ENCODE measurements around the gene SHB. TPM values are rescaled to one million over a fixed set of nuclear protein-coding genes. Genes with fewer than 3 reads are reported as not detected.
A peak's percentile ranks its signal among the peaks of the same experiment; 100 is the strongest.

The SHB gene
- total and polyA plus RNA-seq, 2 donors from 2014 or later = 16.4 to 39.8 TPM

DNA sequence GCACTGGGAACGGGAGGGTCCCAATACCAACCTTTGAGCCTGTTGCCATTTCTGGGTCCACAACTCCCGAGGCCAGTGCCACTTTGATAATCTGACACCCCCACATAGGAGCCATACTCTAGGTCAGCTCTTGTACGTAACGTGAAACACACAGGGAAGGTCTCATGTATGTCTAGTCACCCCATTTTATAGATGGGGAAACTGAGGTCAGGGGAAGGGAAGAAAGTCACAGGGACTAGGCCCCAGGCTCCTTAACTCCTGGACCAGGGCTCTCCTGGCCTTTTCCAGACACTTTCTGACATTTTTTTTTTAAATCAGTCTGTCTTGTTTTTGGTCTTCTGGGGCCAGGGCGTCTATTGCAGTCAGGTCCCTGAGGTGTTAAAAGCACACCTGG lies 84.8 kb downstream of the SHB start:
- DNase-seq = no peak
- intact Hi-C loops (cut with DNase I) = loop anchor here (10.0 kb wide), 1 partner anchor 69 kb away; no protein-coding TSS in a partner anchor
- no peaks in the 10 kb centered on the region for H3K36me3 ChIP-seq (ENCODE audit: control insufficient read depth in 2 of 3, insufficient read depth in 3 of 3, low read length in 3 of 3)
- H3K9me3 ChIP-seq (ENCODE audit: control insufficient read depth in 2 of 3, insufficient read depth in 1 of 3, low read length in 3 of 3) = no peaks in the 10 kb centered on the region
- TF ChIP-seq, protein P1, sequence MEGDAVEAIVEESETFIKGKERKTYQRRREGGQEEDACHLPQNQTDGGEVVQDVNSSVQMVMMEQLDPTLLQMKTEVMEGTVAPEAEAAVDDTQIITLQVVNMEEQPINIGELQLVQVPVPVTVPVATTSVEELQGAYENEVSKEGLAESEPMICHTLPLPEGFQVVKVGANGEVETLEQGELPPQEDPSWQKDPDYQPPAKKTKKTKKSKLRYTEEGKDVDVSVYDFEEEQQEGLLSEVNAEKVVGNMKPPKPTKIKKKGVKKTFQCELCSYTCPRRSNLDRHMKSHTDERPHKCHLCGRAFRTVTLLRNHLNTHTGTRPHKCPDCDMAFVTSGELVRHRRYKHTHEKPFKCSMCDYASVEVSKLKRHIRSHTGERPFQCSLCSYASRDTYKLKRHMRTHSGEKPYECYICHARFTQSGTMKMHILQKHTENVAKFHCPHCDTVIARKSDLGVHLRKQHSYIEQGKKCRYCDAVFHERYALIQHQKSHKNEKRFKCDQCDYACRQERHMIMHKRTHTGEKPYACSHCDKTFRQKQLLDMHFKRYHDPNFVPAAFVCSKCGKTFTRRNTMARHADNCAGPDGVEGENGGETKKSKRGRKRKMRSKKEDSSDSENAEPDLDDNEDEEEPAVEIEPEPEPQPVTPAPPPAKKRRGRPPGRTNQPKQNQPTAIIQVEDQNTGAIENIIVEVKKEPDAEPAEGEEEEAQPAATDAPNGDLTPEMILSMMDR (IDR thresholded peaks at IDR 0.05; ENCODE audit: borderline replicate concordance, extremely low read depth, insufficient read depth) = no peak
- H3K4me3 ChIP-seq (ENCODE audit: low read length in 3 of 3) = no peak overlapping the region
- H3K9ac ChIP-seq (ENCODE audit: low read length in 3 of 3) = no peak overlapping the region
- FAIRE-seq = no peak
- H3K27ac ChIP-seq (ENCODE audit: low read depth in 2 of 2, low read length in 2 of 2) = no peak overlapping the region
- peaks cover 0 to 21% (median 19%) of the 10 kb centered on the region in 3 donors for H3K4me1 ChIP-seq (ENCODE audit: control insufficient read depth in 2 of 3, insufficient read depth in 2 of 3, low read depth in 1 of 3, low read length in 3 of 3)
- no peaks in the 10 kb centered on the region for H3K27me3 ChIP-seq (ENCODE audit: control insufficient read depth, insufficient read depth, low read length)

DNA sequence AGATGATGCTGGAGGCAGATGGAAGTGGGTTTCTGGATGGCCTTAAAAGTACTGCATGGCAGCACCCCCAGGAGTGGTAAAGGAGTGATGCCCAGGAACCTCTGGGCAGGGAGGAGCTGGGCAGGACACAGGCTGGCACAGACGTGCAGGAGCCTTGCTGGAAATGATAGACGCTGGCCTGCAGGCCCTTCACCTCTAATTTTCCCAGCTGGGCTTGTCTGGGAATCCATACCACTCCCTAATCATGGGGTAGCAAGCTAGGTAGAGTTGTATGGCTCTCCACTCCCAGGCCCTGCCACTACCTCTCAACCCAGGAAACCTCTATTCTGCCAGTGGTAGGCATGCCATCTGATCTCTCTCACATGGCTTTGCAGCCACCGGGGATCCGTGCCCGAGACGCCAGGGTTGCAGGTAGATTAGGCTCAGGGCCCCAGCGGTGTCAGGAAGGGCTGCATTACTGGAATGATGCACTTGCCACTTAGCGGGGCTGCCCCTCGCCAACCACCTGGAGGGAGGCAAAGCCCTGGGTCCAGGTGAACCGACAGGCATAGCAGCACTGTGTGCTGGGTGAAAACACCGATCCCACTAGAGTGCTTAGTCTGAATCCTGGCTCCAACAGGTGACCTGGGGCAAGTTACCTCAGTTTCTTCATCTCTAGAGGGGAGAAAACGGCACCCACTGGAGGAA lies 85.5 kb downstream of the SHB start:
- intact Hi-C loops (cut with DNase I) = loop anchor here (10.0 kb wide), 1 partner anchor 69 kb away; no protein-coding TSS in a partner anchor
- H3K4me3 ChIP-seq (ENCODE audit: low read length in 3 of 3) = no peak overlapping the region

DNA sequence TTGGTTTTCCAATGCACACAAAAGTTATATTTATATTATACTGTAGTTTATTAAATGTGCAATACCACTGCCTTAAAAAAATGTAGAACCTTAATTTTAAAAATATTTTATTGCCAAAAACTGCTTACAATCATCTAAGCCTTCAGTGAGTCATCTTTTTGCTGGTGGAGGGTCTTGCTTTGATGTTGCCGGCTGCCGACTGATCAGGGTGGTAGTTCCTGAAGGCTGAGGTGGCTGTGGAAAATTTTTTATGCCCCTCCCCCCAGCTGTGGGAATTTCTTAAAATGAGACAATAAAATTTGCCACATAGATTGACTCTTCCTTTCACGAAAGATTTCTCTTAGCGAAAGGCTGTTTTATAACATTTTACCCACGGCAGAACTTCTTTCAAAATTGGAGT lies 89.2 kb downstream of the SHB start:
- Histone ChIP-seq H3K27me3 (ENCODE audit: control insufficient read depth, insufficient read depth, low read length) (no peaks in the 10 kb centered on the region), H3K36me3 (ENCODE audit: control insufficient read depth in 2 of 3, insufficient read depth in 3 of 3, low read length in 3 of 3) (no peaks in the 10 kb centered on the region), H3K9ac (ENCODE audit: low read length in 3 of 3) (no peak overlapping the region), H3K4me1 (ENCODE audit: control insufficient read depth in 2 of 3, insufficient read depth in 2 of 3, low read depth in 1 of 3, low read length in 3 of 3) (peaks cover 4 to 11% (median 8%) of the 10 kb centered on the region in 3 donors), H3K9me3 (ENCODE audit: control insufficient read depth in 2 of 3, insufficient read depth in 1 of 3, low read length in 3 of 3) (no peaks in the 10 kb centered on the region), H3K27ac (ENCODE audit: low read depth in 2 of 2, low read length in 2 of 2) (no peak overlapping the region), H3K4me3 (ENCODE audit: low read length in 3 of 3) (no peak overlapping the region)
- intact Hi-C loops (cut with DNase I) = loop anchor here (10.0 kb wide), 1 partner anchor 65 kb away; no protein-coding TSS in a partner anchor
- TF ChIP-seq, protein P1 (IDR thresholded peaks at IDR 0.05; ENCODE audit: borderline replicate concordance, extremely low read depth, insufficient read depth) = no peak
- DNase-seq = no peak
- FAIRE-seq = no peak

More for the DNA sequence above, 85.5 kb downstream of the SHB start:
- TF ChIP-seq, protein P1 (IDR thresholded peaks at IDR 0.05; ENCODE audit: borderline replicate concordance, extremely low read depth, insufficient read depth) = no peak
- FAIRE-seq (no peak), DNase-seq (peak in 1 of 5 donors; percentile 33)
- H3K9ac ChIP-seq (ENCODE audit: low read length in 3 of 3) = no peak overlapping the region
- H3K27me3 ChIP-seq (ENCODE audit: control insufficient read depth, insufficient read depth, low read length) = no peaks in the 10 kb centered on the region
- H3K9me3 ChIP-seq (ENCODE audit: control insufficient read depth in 2 of 3, insufficient read depth in 1 of 3, low read length in 3 of 3) = no peaks in the 10 kb centered on the region
- no peak overlapping the region for H3K27ac ChIP-seq (ENCODE audit: low read depth in 2 of 2, low read length in 2 of 2)
- H3K36me3 ChIP-seq (ENCODE audit: control insufficient read depth in 2 of 3, insufficient read depth in 3 of 3, low read length in 3 of 3) = no peaks in the 10 kb centered on the region
- H3K4me1 ChIP-seq (ENCODE audit: control insufficient read depth in 2 of 3, insufficient read depth in 2 of 3, low read depth in 1 of 3, low read length in 3 of 3) = peaks cover 4 to 26% (median 23%) of the 10 kb centered on the region in 3 donors
